B cell (primary cell): ENCODE data around the gene PAFAH2. TPM values are rescaled to one million over a fixed set of nuclear protein-coding genes. Genes with fewer than 3 reads are reported as not detected.

Experiments used
- ATAC-seq: fragments of 200-7000 bp; cut with Tn5 transposase; one replicate; pipeline ENCODE4 v1.10.0; 2021; ENCODE audit warnings: low read depth, mild to moderate bottlenecking, moderate number of reproducible peaks, moderate library complexity
- CTCF ChIA-PET: fragments of 350-600 bp; sonication (Branson Sonifier 250); formaldehyde crosslinking; loops from one replicate; lab custom pipeline; 2021; ENCODE audit warnings: antibody characterized with exemption, inconsistent platforms; lab: Charles Lee
- POLR2A ChIA-PET: fragments of 350-600 bp; sonication (Branson Sonifier 250); formaldehyde crosslinking; loops from one replicate; lab custom pipeline; 2021; ENCODE audit warnings: antibody characterized with exemption; lab: Charles Lee
- DNase-seq: peaks from one replicate; pipeline ENCODE4 v3.0.0; 2013
- H2AFZ ChIP-seq: 2 replicates; pipeline ENCODE4 v1.6.1; 2012; ENCODE audit warnings: mild to moderate bottlenecking, low read depth, low read length; ENCODE audit not compliant: insufficient read depth, poor library complexity, severe bottlenecking
- H3K27ac ChIP-seq, 2 donors: 1 replicate in 1 of 2; 2 replicates in 1 of 2; pipeline ENCODE4 v1.5.1; 2012 to 2013; ENCODE audit warnings: low read length in 2 of 2, mild to moderate bottlenecking in 2 of 2, moderate library complexity in 1 of 2
- H3K27me3 ChIP-seq, 4 experiments: fragments of 200-600 bp in 1 of 4; sonication (generic) in 1 of 4; replicated peaks in 1 of 4; 1 replicate in 2 of 4; 2 replicates in 2 of 4; pipeline versions ENCODE4 v1.6.1 to v1.7.0; 2013 to 2016; ENCODE audit warnings: low read length in 3 of 4, mild to moderate bottlenecking in 2 of 4, mixed read lengths in 1 of 4, moderate library complexity in 1 of 4; ENCODE audit not compliant: insufficient read depth in 4 of 4, control insufficient read depth in 3 of 4; ENCODE audit errors: control extremely low read depth in 1 of 4
- H3K36me3 ChIP-seq, 2 experiments: replicated peaks in 1 of 2; 1 replicate in 1 of 2; 2 replicates in 1 of 2; pipeline versions ENCODE4 v1.6.1 to v1.7.1; 2013; ENCODE audit warnings: low read length in 1 of 2; ENCODE audit not compliant: insufficient read depth in 2 of 2, control insufficient read depth in 1 of 2; ENCODE audit errors: control extremely low read depth in 1 of 2, extremely low read depth in 1 of 2
- H3K4me1 ChIP-seq, 2 donors: fragments of 200-600 bp in 1 of 2; sonication (generic) in 1 of 2; 1 replicate in 1 of 2; 2 replicates in 1 of 2; pipeline versions ENCODE4 v1.5.1 to v1.6.1; 2013 to 2017; ENCODE audit warnings: low read length in 2 of 2; ENCODE audit not compliant: control insufficient read depth in 2 of 2, insufficient read depth in 2 of 2
- H3K4me2 ChIP-seq: replicated peaks from 2 replicates; pipeline ENCODE3; 2012; ENCODE audit warnings: mild to moderate bottlenecking, low read depth, low read length; ENCODE audit not compliant: poor library complexity, severe bottlenecking
- H3K4me3 ChIP-seq, 5 experiments: fragments of 200-600 bp in 1 of 5; sonication (generic) in 1 of 5; 1 replicate in 3 of 5; 2 replicates in 2 of 5; pipeline versions ENCODE4 v1.5.1 to v1.7.0; 2011 to 2016; ENCODE audit warnings: low read length in 4 of 5, mild to moderate bottlenecking in 4 of 5, low read depth in 2 of 5, control low read depth in 1 of 5, moderate library complexity in 1 of 5; ENCODE audit not compliant: insufficient read depth in 1 of 5; ENCODE audit errors: control extremely low read depth in 1 of 5, extremely low read depth in 1 of 5
- H3K79me2 ChIP-seq: fragments of 200-600 bp; sonication (generic); one replicate; pipeline ENCODE4 v1.6.0; 2016; ENCODE audit warnings: low read length; ENCODE audit not compliant: control insufficient read depth, insufficient read depth
- H3K9ac ChIP-seq: fragments of 200-600 bp; sonication (generic); 2 replicates; pipeline ENCODE4 v1.6.1; 2017; ENCODE audit warnings: mild to moderate bottlenecking, low read length, moderate library complexity
- H3K9me3 ChIP-seq, 3 donors: one replicate each; pipeline versions ENCODE4 v1.6.1 to v1.7.1; 2013; ENCODE audit warnings: low read length in 2 of 3; ENCODE audit not compliant: control insufficient read depth in 2 of 3, insufficient read depth in 1 of 3; ENCODE audit errors: control extremely low read depth in 1 of 3
- H4K20me1 ChIP-seq: 2 replicates; pipeline ENCODE4 v1.6.0; 2012; ENCODE audit warnings: mild to moderate bottlenecking, low read length; ENCODE audit not compliant: insufficient read depth, control insufficient read depth, poor library complexity, severe bottlenecking
- H3K27ac Mint-ChIP-seq: one replicate; pipeline ENCODE4 v1.8.0; 2021; ENCODE audit warnings: mixed read lengths
- H3K27me3 Mint-ChIP-seq: one replicate; pipeline ENCODE4 v1.8.0; 2021; ENCODE audit warnings: mixed read lengths
- H3K4me1 Mint-ChIP-seq: one replicate; pipeline ENCODE4 v1.8.0; 2021; ENCODE audit warnings: mixed read lengths
- H3K4me3 Mint-ChIP-seq: one replicate; pipeline ENCODE4 v1.8.0; 2021; ENCODE audit warnings: mixed read lengths
- H3K9me3 Mint-ChIP-seq: one replicate; pipeline ENCODE4 v1.8.0; 2022; ENCODE audit warnings: mixed read lengths; ENCODE audit not compliant: insufficient read depth
- CTCF ChIP-seq: fragments of 200-600 bp; IDR thresholded peaks from one replicate; pipeline ENCODE4 v1.8.0; 2022; ENCODE audit warnings: antibody characterized with exemption, mild to moderate bottlenecking
- EZH2 ChIP-seq: IDR thresholded peaks from 2 replicates; pipeline ENCODE4 v1.6.1; 2012; ENCODE audit warnings: borderline replicate concordance, low read depth, mild to moderate bottlenecking, moderate library complexity, low read length; ENCODE audit not compliant: insufficient read depth, poor library complexity, severe bottlenecking
- WGBS: methylation state at CpG from one replicate; pipeline ENCODE4 v1.1.5; 2013; ENCODE audit warnings: missing lambda C conversion rate; ENCODE audit not compliant: insufficient coverage; 5-methylcytosine and 5-hydroxymethylcytosine counted together
- intact Hi-C: fragments of 100-400 bp; cut with micrococcal nuclease; formaldehyde crosslinking; loops from one replicate; pipeline ENCODE4 v1.10.0; 2022
- polyA plus RNA-seq: library from polyadenylated mRNA; depleted of rRNA; stranded (reverse); fragments of >200 nt; gene quantifications from 2 replicates; pipeline ENCODE4 v1.2.3, GENCODE V29; 2012
- total RNA-seq, 2 donors: library from RNA; stranded (reverse); fragments of 120-200 nt in 1 of 2; gene quantifications; 1 replicate in 1 of 2; 2 replicates in 1 of 2; pipeline versions ENCODE4 v1.2.3 to v1.2.4, GENCODE V29; 2013 to 2022

Gene PAFAH2
- total and polyA plus RNA-seq, 2 donors (not counting 1 experiment from before 2014, with no cell fraction given): 5.1 to 8.8 TPM

- ChIA-PET POLR2A (no interaction called here), CTCF (no interaction called here)
- Mint-ChIP-seq H3K4me3 (no peak overlapping the region), H3K27me3 (peaks cover 49% of the 10 kb centered on the region), H3K27ac (no peak overlapping the region), H3K4me1 (peaks cover 14% of the 10 kb centered on the region), H3K9me3 (no peaks in the 10 kb centered on the region)
- intact Hi-C loops: no loop called here
- Histone ChIP-seq H3K36me3 (no peaks in the 10 kb centered on the region), H3K79me2 (no peaks in the 10 kb centered on the region), H3K4me3 (no peak overlapping the region), H3K9me3 (peaks cover 0 to 6% (median 0%) of the 10 kb centered on the region in 3 donors), H3K27ac (no peak overlapping the region), H3K27me3 (peaks cover 0 to 19% (median 18%) of the 10 kb centered on the region in 4 experiments), H4K20me1 (no peaks in the 10 kb centered on the region), H3K9ac (no peak overlapping the region), H3K4me1 (peaks cover 15 to 19% of the 10 kb centered on the region in 2 donors), H3K4me2 (no peak overlapping the region), H2AFZ (no peak overlapping the region)
- ATAC-seq (no peak), DNase-seq (no peak)
- TF ChIP-seq EZH2 (no peak), CTCF (no peak)
- WGBS: 89% methylated on average over 11 of the region's 13 CpGs
These were observed 70.9 kb downstream of the PAFAH2 start for GRCh38 chr1:25926731-25927496.

DNA sequence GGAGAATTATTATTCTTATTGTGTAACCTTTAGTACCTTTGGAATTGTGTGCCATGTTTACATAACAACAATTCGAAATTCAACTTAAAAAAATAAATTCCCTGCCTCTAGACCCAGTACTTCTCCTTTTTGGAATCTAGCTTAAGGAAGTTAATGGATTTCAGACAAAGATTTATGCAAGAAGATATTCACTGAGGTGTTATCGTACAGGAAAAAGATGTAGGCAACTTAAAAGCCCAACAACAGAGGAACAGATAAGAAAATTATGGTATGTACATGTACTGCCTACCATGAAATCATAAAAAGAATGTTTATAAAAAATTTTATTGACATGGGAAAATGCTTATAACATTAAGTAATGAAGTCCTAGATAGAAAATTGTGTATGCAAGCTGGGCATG, 73.4 kb downstream of the PAFAH2 start:
- DNase-seq: no peak
- intact Hi-C loops: no loop called here
- H3K9me3 ChIP-seq: peaks cover 0 to 6% (median 0%) of the 10 kb centered on the region in 3 donors
- peaks cover 0 to 24% (median 19%) of the 10 kb centered on the region in 4 experiments for H3K27me3 ChIP-seq
- H3K4me2 ChIP-seq: no peak overlapping the region
- Mint-ChIP-seq H3K9me3 (no peaks in the 10 kb centered on the region), H3K27me3 (peaks cover 45% of the 10 kb centered on the region), H3K4me1 (peaks cover 15% of the 10 kb centered on the region), H3K4me3 (no peak overlapping the region), H3K27ac (no peak overlapping the region)
- no peaks in the 10 kb centered on the region for H3K36me3 ChIP-seq
- H4K20me1 ChIP-seq: no peaks in the 10 kb centered on the region
- no peak for TF ChIP-seq EZH2
- no peak for TF ChIP-seq CTCF
- H3K4me3 ChIP-seq: no peak overlapping the region
- H3K27ac ChIP-seq: no peak overlapping the region
- POLR2A ChIA-PET: no interaction called here
- no peaks in the 10 kb centered on the region for H3K79me2 ChIP-seq
- no CpG with 5 or more reads among the region's 2 CpGs for WGBS
- CTCF ChIA-PET: no interaction called here
- H3K4me1 ChIP-seq: peaks cover 15 to 20% of the 10 kb centered on the region in 2 donors
- no peak for ATAC-seq
- H3K9ac ChIP-seq: no peak overlapping the region
- no peak overlapping the region for H2AFZ ChIP-seq
